H1 (cell line): ENCODE measurements around the gene HYCC1. TPM values are rescaled to one million over a fixed set of nuclear protein-coding genes. Genes with fewer than 3 reads are reported as not detected.

ENCODE experiments used
- CTCF ChIA-PET: fragments of 300-600 bp; sonication (Branson Sonifier 250); formaldehyde crosslinking; loops from one replicate; lab custom pipeline; 2021; ENCODE audit not compliant: partially characterized antibody; lab: Charles Lee
- POLR2A ChIA-PET: fragments of 300-600 bp; sonication (Branson Sonifier 250); formaldehyde crosslinking; loops from one replicate; lab custom pipeline; 2021; ENCODE audit warnings: inconsistent platforms; ENCODE audit not compliant: partially characterized antibody; lab: Charles Lee
- DNase-seq, 2 experiments: peaks; one replicate each; pipeline versions ENCODE4 v3.0.0 to v3.0.0-alpha.2; 2010 to 2022; ENCODE audit warnings: low spot score in 2 of 2, low read depth in 1 of 2, mixed read lengths in 1 of 2
- FAIRE-seq: peaks from 2 replicates; lab custom pipeline; 2011; peaks lifted over from hg19 to GRCh38; lab: Jason Lieb, UNC
- H2AFZ ChIP-seq: 2 replicates; pipeline ENCODE4 v1.8.1; 2012; ENCODE audit warnings: low read length, inconsistent platforms
- H2AK5ac ChIP-seq: 2 replicates; pipeline ENCODE4 v1.6.1; 2013; ENCODE audit warnings: low read depth, low read length
- H2BK120ac ChIP-seq: replicated peaks from 2 replicates; pipeline ENCODE3; 2013; ENCODE audit warnings: low read depth, low read length, inconsistent platforms
- H2BK12ac ChIP-seq: 2 replicates; pipeline ENCODE4 v1.6.1; 2013; ENCODE audit warnings: low read depth, low read length
- H2BK15ac ChIP-seq: 2 replicates; pipeline ENCODE4 v1.6.1; 2013; ENCODE audit warnings: low read length
- H2BK20ac ChIP-seq: 2 replicates; pipeline ENCODE4 v1.6.1; 2013; ENCODE audit warnings: low read length
- H2BK5ac ChIP-seq: 2 replicates; pipeline ENCODE4 v1.6.1; 2013; ENCODE audit warnings: low read depth, low read length
- H3K14ac ChIP-seq: 2 replicates; pipeline ENCODE4 v1.6.1; 2013; ENCODE audit warnings: inconsistent platforms; ENCODE audit not compliant: insufficient read length
- H3K18ac ChIP-seq: 2 replicates; pipeline ENCODE4 v1.6.1; 2013; ENCODE audit warnings: low read length; ENCODE audit errors: extremely low read depth
- H3K23ac ChIP-seq: 2 replicates; pipeline ENCODE4 v1.6.1; 2013; ENCODE audit warnings: inconsistent platforms; ENCODE audit not compliant: insufficient read length
- H3K23me2 ChIP-seq: 2 replicates; pipeline ENCODE4 v1.6.1; 2013; ENCODE audit warnings: low read depth, low read length
- H3K27ac ChIP-seq: 2 replicates; pipeline ENCODE4 v1.6.1; 2011; ENCODE audit warnings: low read depth, low read length, inconsistent platforms
- H3K27me3 ChIP-seq, 4 experiments: replicated peaks in 1 of 4; 1 replicate in 1 of 4; 2 replicates in 3 of 4; pipeline versions ENCODE4 v1.6.1 to v1.8.1; 2011 to 2013; ENCODE audit warnings: low read length in 3 of 4, mild to moderate bottlenecking in 3 of 4, inconsistent platforms in 2 of 4, mixed read lengths in 2 of 4, moderate library complexity in 1 of 4; ENCODE audit not compliant: control insufficient read depth in 3 of 4, insufficient read depth in 3 of 4; ENCODE audit errors: extremely low read depth in 1 of 4
- H3K36me3 ChIP-seq, 4 experiments: 2 replicates each; pipeline versions ENCODE4 v1.6.1 to v1.8.1; 2011 to 2013; ENCODE audit warnings: mild to moderate bottlenecking in 4 of 4, low read length in 3 of 4, moderate library complexity in 2 of 4, control low read depth in 1 of 4, inconsistent platforms in 1 of 4; ENCODE audit not compliant: insufficient read depth in 4 of 4, control insufficient read depth in 2 of 4
- H3K4ac ChIP-seq: replicated peaks from 2 replicates; pipeline ENCODE3; 2013; ENCODE audit warnings: low read length, low read depth, mixed read lengths, inconsistent platforms; ENCODE audit not compliant: insufficient read length
- H3K4me1 ChIP-seq, 4 experiments: replicated peaks in 1 of 4; 1 replicate in 1 of 4; 2 replicates in 3 of 4; pipeline versions ENCODE4 v1.6.1 to v1.8.1; 2011 to 2013; ENCODE audit warnings: low read length in 3 of 4, inconsistent platforms in 2 of 4, mixed read lengths in 1 of 4; ENCODE audit not compliant: insufficient read depth in 4 of 4, control insufficient read depth in 3 of 4
- H3K4me2 ChIP-seq, 2 experiments: 2 replicates each; pipeline versions ENCODE4 v1.6.1 to v1.8.1; 2011 to 2013; ENCODE audit warnings: low read depth in 2 of 2, low read length in 2 of 2, control low read depth in 1 of 2, inconsistent platforms in 1 of 2, mild to moderate bottlenecking in 1 of 2; ENCODE audit not compliant: insufficient read depth in 1 of 2
- H3K4me3 ChIP-seq, 4 experiments: fragments of 200-600, 300-600 bp in 1 of 4; sonication (generic), shearing (Covaris generic), sonication (Bioruptor Twin) in 1 of 4; 2 replicates each; pipeline versions ENCODE4 v1.5.1 to v1.8.1; 2011 to 2016; ENCODE audit warnings: low read length in 4 of 4, low read depth in 3 of 4, control low read depth in 2 of 4, inconsistent platforms in 2 of 4, mild to moderate bottlenecking in 2 of 4, mixed read lengths in 1 of 4, moderate library complexity in 1 of 4; ENCODE audit not compliant: insufficient read depth in 2 of 4; ENCODE audit errors: extremely low read depth in 1 of 4
- H3K56ac ChIP-seq: replicated peaks from 2 replicates; pipeline ENCODE3; 2013; ENCODE audit warnings: low read depth, mild to moderate bottlenecking, mixed read lengths, low read length, inconsistent platforms; ENCODE audit not compliant: insufficient read length
- H3K79me1 ChIP-seq: 2 replicates; pipeline ENCODE4 v1.6.1; 2013; ENCODE audit warnings: low read depth, low read length, control low read depth
- H3K79me2 ChIP-seq, 2 experiments: 2 replicates each; pipeline versions ENCODE4 v1.6.1 to v1.8.1; 2012 to 2013; ENCODE audit warnings: low read length in 2 of 2, mild to moderate bottlenecking in 2 of 2, inconsistent platforms in 1 of 2; ENCODE audit not compliant: insufficient read depth in 2 of 2, control insufficient read depth in 1 of 2
- H3K9ac ChIP-seq, 4 experiments: replicated peaks in 1 of 4; 1 replicate in 1 of 4; 2 replicates in 3 of 4; pipeline versions ENCODE4 v1.6.1 to v1.8.1; 2011 to 2013; ENCODE audit warnings: low read depth in 3 of 4, low read length in 3 of 4, control low read depth in 2 of 4, mild to moderate bottlenecking in 2 of 4, moderate library complexity in 2 of 4, inconsistent platforms in 1 of 4; ENCODE audit errors: extremely low read depth in 1 of 4
- H3K9me3 ChIP-seq, 2 experiments: 2 replicates each; pipeline versions ENCODE4 v1.6.1 to v1.8.1; 2012 to 2013; ENCODE audit warnings: mild to moderate bottlenecking in 2 of 2, moderate library complexity in 2 of 2, control low read depth in 1 of 2, inconsistent platforms in 1 of 2, low read depth in 1 of 2, low read length in 1 of 2, mixed read lengths in 1 of 2; ENCODE audit not compliant: insufficient read depth in 2 of 2
- H4K20me1 ChIP-seq, 2 experiments: replicated peaks in 1 of 2; 2 replicates each; pipeline versions ENCODE3 to v1.8.1; 2011 to 2013; ENCODE audit warnings: inconsistent platforms in 2 of 2, low read length in 2 of 2, mild to moderate bottlenecking in 1 of 2; ENCODE audit not compliant: insufficient read depth in 2 of 2, control insufficient read depth in 1 of 2
- H4K5ac ChIP-seq: 2 replicates; pipeline ENCODE4 v1.6.1; 2013; ENCODE audit warnings: low read length, low read depth, mixed read lengths, inconsistent platforms; ENCODE audit not compliant: insufficient read length
- H4K8ac ChIP-seq: 2 replicates; pipeline ENCODE4 v1.8.0; 2013; ENCODE audit warnings: mild to moderate bottlenecking, moderate library complexity, low read length, inconsistent platforms; ENCODE audit not compliant: insufficient read depth; ENCODE audit errors: extremely low read depth
- H4K91ac ChIP-seq: replicated peaks from 2 replicates; pipeline ENCODE3; 2013; ENCODE audit warnings: low read length, mixed read lengths, inconsistent platforms; ENCODE audit not compliant: insufficient read length
- BCL11A ChIP-seq, 2 experiments: IDR thresholded peaks; one replicate each; pipeline ENCODE4 v1.6.1; 2011; ENCODE audit warnings: low read depth in 2 of 2, low read length in 2 of 2, mild to moderate bottlenecking in 2 of 2
- CHD2 ChIP-seq: IDR thresholded peaks from 2 replicates; pipeline ENCODE4 v1.6.1; 2012; ENCODE audit warnings: low read length, improper control_type of control experiment
- EGR1 ChIP-seq: IDR thresholded peaks from 2 replicates; pipeline ENCODE4 v1.6.1; 2011; ENCODE audit warnings: low read depth, low read length, borderline replicate concordance
- JUND ChIP-seq: IDR thresholded peaks from 2 replicates; pipeline ENCODE4 v1.6.1; 2011; ENCODE audit warnings: mild to moderate bottlenecking, improper control_type of control experiment, low read length
- KDM4A ChIP-seq: IDR thresholded peaks from one replicate; pipeline ENCODE4 v1.7.1; 2012; ENCODE audit warnings: low read depth, mild to moderate bottlenecking, moderate library complexity, low read length, inconsistent platforms; ENCODE audit not compliant: severe bottlenecking
- RBBP5 ChIP-seq: IDR thresholded peaks from 2 replicates; pipeline ENCODE4 v1.7.1; 2012; ENCODE audit warnings: low read depth, mild to moderate bottlenecking, inconsistent platforms, low read length, moderate library complexity, borderline replicate concordance
- RXRA ChIP-seq: IDR thresholded peaks from 2 replicates; pipeline ENCODE4 v1.6.1; 2011; ENCODE audit warnings: low read depth, mild to moderate bottlenecking, low read length, moderate library complexity; ENCODE audit not compliant: insufficient read depth
- SIRT6 ChIP-seq: IDR thresholded peaks from one replicate; pipeline ENCODE4 v1.7.1; 2012; ENCODE audit warnings: low read length, inconsistent platforms
- SP1 ChIP-seq: IDR thresholded peaks from 2 replicates; pipeline ENCODE4 v1.6.1; 2011; ENCODE audit warnings: low read depth, low read length
- TCF12 ChIP-seq: IDR thresholded peaks from 2 replicates; pipeline ENCODE4 v1.6.1; 2011; ENCODE audit warnings: low read depth, mild to moderate bottlenecking, low read length
- USF2 ChIP-seq: IDR thresholded peaks from 2 replicates; pipeline ENCODE4 v1.6.1; 2011; ENCODE audit warnings: low read length, improper control_type of control experiment
- polyA plus RNA-seq, 7 experiments: library from polyadenylated mRNA; depleted of rRNA in 3 of 7; stranded (reverse) in 5 of 7; unstranded in 2 of 7; fragments of >200 nt in 5 of 7; fragments of 200-250 nt in 2 of 7; gene quantifications; 1 replicate in 5 of 7; 2 replicates in 1 of 7; 4 replicates in 1 of 7; pipeline versions ENCODE4 v1.2.1 to v1.2.3, GENCODE V29; 2011 to 2013; ENCODE audit warnings: missing spikeins in 2 of 7, mixed read lengths in 2 of 7
- total RNA-seq: library from RNA; stranded (reverse); fragmentation: NEBNext Ultra II Directional; extraction: Animal tissue kit (Norgen Biotek cat#: 25700); gene quantifications from 2 replicates; pipeline ENCODE4 v1.2.1, GENCODE V29; 2021

Gene HYCC1
- total and polyA plus RNA-seq, 2 of the 8 experiments (the other 6 are each of a cell fraction or from before 2014, with no cell fraction given) = 20.2 to 142 TPM

DNA sequence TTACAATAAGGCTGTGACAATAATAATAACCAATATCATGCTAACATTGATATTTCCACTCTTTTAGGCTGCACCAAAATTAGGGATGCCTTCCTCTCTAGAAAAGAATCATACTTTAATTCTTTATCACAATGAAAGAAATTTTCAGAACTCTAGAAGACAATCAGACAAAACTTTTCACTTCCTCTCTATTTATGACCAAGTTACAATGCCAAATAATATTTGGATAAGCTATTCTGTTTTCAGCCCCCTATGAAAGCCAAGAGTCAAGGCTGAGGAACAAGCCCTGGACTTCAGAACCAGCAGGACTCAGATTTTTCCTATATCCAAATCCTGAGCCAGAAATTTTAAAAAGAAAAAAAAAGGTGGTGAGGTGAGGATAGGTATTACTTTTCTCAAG is 4.6 kb downstream of the HYCC1 start:
- H4K20me1 ChIP-seq = peaks cover 4% of the 10 kb centered on the region in 2 experiments
- no peak overlapping the region for H3K4ac ChIP-seq
- H3K4me3 ChIP-seq = no peak overlapping the region
- no peak overlapping the region for H3K23ac ChIP-seq
- H2AK5ac ChIP-seq = no peak overlapping the region
- DNase-seq = no peak
- no peak overlapping the region for H2BK15ac ChIP-seq
- no peak overlapping the region for H3K9ac ChIP-seq
- CTCF ChIA-PET = no interaction called here
- no peak overlapping the region for H4K8ac ChIP-seq
- no peak overlapping the region for H2BK20ac ChIP-seq
- no peak overlapping the region for H3K14ac ChIP-seq
- H3K4me2 ChIP-seq = no peak overlapping the region
- H3K79me1 ChIP-seq = peaks cover 2% of the 10 kb centered on the region; the same call in 1 of the 2 replicates
- POLR2A ChIA-PET = no interaction called here
- FAIRE-seq = no peak
- no peak overlapping the region for H2BK5ac ChIP-seq
- peaks cover 0 to 6% (median 1%) of the 10 kb centered on the region in 4 experiments; a peak in 3 of 7 replicates for H3K4me1 ChIP-seq
- H4K5ac ChIP-seq = no peak overlapping the region
- no peaks in the 10 kb centered on the region for H3K27me3 ChIP-seq
- no peaks in the 10 kb centered on the region for H3K9me3 ChIP-seq
- peaks cover 5 to 85% of the 10 kb centered on the region in 2 experiments for H3K79me2 ChIP-seq
- no peak overlapping the region for H3K27ac ChIP-seq
- H3K23me2 ChIP-seq = peaks cover 5% of the 10 kb centered on the region; the same call in 1 of the 2 replicates
- no peak overlapping the region for H2AFZ ChIP-seq
- no peaks in the 10 kb centered on the region for H3K36me3 ChIP-seq
- H2BK12ac ChIP-seq = no peak overlapping the region
- H3K18ac ChIP-seq = no peak overlapping the region
- H2BK120ac ChIP-seq = no peak overlapping the region
- no peak overlapping the region for H4K91ac ChIP-seq
- no peak for TF ChIP-seq USF2
- no peak for TF ChIP-seq CHD2
- TF ChIP-seq JUND = no peak
- TF ChIP-seq RBBP5 = no peak
- TF ChIP-seq RXRA = no peak
- TF ChIP-seq KDM4A = no peak
- TF ChIP-seq TCF12 = no peak
- no peak for TF ChIP-seq BCL11A (IDR thresholded peaks at IDR 0.05; ENCODE audit: low read depth in 2 of 2, low read length in 2 of 2)
- no peak for TF ChIP-seq SIRT6
- TF ChIP-seq EGR1 = no peak
- TF ChIP-seq SP1 = no peak
- no peak overlapping the region for H3K56ac ChIP-seq
